Heart left ventricle (tissue), 13 donors: ENCODE data around the gene DAGLA.

Source experiments
- POLR2A ChIP-seq, 2 donors: fragments of 450-650 bp; IDR thresholded peaks; one replicate each; pipeline ENCODE4 v1.6.1; 2017; ENCODE audit warnings: antibody characterized with exemption in 2 of 2, mild to moderate bottlenecking in 2 of 2, moderate library complexity in 2 of 2
- TF ChIP-seq, protein P1 (sequence below), 12 donors: fragments of 200-600 bp; sonication (generic) in 4 of 12; IDR thresholded peaks; one replicate each; pipeline versions ENCODE4 v1.5.0 to v1.8.0; 2018 to 2022; ENCODE audit warnings: antibody characterized with exemption in 12 of 12, mild to moderate bottlenecking in 5 of 12
- donor health status: ischemic (EF 13 %, LVEDD 7.1; RV severe dilation, severe dysfunction).
- donor health status: DM: no; HTN: yes; CAD: no.
- donor health status: DM: no; HTN: no; CAD: no.
- donor health status: ischemic (EF 25% LVEDD 6.9; RV normal size, moderate dysfunction).
- donor health status: ischemic (EF 25% LVEDD 5.7; RV mildly dilated, moderate dysfunction).
- donor health status: ischemic (EF 35%, LVEDD 5.7; RV mildly dilated, moderate dysfunction).
- donor health status: nonischemic (EF 11% LVEDD 7.7; RV severe dilation, severe dysfunction).
- donor health status: DM: yes; HTN: yes; CAD: no.
- donor health status: PGD.
- donor health status: ischemic (EF 29% LVEDD 5.4; RV normal size, mild dysfunction).
- donor health status: nonischemic (EF 23%, LVEDD 6.1; RV moderate dilation, normal function).

DNA sequence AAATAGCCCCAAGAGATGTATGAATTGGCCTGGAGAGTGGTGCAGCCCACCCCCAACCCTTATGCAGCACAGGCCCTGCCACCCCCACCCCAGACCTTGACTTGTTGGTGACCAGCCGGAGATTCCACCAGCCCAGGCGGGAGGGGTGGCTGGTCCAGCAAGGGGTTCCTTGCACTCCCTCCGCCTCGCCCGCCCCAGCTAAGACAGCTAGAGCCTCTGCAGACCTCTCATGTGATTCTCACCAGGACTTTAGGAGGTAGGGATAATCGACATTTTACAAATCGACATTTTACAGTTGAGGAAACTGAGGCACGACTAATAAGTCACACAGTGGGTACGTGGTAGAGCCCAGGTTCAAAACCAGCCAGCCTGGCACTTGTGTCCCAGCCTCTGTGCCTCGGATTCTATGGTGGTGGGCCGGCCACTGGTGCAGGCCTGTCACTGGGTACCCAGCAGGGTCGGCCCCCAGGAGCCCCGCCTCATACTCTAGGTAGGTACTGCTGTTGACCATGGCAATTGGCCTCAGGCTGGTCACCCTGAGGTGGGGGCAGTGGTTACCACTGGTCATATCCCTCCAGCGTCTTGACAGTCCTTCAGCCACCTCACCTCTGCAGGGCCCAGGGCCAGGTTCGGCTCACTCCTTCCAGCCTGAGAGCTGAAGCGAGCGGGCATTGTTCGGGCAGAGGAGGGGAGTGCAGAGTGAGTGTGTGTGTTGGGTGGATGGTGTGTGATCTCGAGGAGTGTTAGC lies 37.3 kb downstream of the DAGLA start:
- no peak for TF ChIP-seq POLR2A (IDR thresholded peaks at IDR 0.05)
- TF ChIP-seq, protein P1, sequence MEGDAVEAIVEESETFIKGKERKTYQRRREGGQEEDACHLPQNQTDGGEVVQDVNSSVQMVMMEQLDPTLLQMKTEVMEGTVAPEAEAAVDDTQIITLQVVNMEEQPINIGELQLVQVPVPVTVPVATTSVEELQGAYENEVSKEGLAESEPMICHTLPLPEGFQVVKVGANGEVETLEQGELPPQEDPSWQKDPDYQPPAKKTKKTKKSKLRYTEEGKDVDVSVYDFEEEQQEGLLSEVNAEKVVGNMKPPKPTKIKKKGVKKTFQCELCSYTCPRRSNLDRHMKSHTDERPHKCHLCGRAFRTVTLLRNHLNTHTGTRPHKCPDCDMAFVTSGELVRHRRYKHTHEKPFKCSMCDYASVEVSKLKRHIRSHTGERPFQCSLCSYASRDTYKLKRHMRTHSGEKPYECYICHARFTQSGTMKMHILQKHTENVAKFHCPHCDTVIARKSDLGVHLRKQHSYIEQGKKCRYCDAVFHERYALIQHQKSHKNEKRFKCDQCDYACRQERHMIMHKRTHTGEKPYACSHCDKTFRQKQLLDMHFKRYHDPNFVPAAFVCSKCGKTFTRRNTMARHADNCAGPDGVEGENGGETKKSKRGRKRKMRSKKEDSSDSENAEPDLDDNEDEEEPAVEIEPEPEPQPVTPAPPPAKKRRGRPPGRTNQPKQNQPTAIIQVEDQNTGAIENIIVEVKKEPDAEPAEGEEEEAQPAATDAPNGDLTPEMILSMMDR (IDR thresholded peaks at IDR 0.05), result no peak
